PC-9 (cell line): ENCODE results near the gene DDX4.

ENCODE experiments used
- CTCF ChIP-seq: fragments of 200-600 bp; sonication (generic); conservative IDR thresholded peaks from 2 replicates; pipeline ENCODE4 v1.6.1; 2017; ENCODE audit warnings: mixed run types, antibody characterized with exemption, mild to moderate bottlenecking, moderate library complexity
- EZH2 ChIP-seq: fragments of 200-600 bp; sonication (generic); IDR thresholded peaks from 2 replicates; pipeline ENCODE4 v1.8.0; 2017; ENCODE audit warnings: antibody characterized with exemption, low read depth

- TF ChIP-seq CTCF: no peak
- no peak for TF ChIP-seq EZH2
Observed at GRCh38 chr5:55714339-55714738, 23.5 kb upstream of the DDX4 start.
